ENCODE data around the gene PGBD5. TPM values are rescaled to one million over a fixed set of nuclear protein-coding genes. Genes with fewer than 3 reads are reported as not detected.

The PGBD5 gene
- total and polyA plus RNA-seq, 2 of the 13 experiments (the other 11 are each of a cell fraction or from before 2014, with no cell fraction given): 0.04 to 0.13 TPM

GRCh38 chr1:230384380-230385157 is 41.6 kb downstream of the PGBD5 start:
- BruUV-seq (replicated peaks): no TSS peak
- DNase-seq (ENCODE audit: low spot score) (no peak), FAIRE-seq (no peak), ATAC-seq (no peak)
- no peaks in the 10 kb centered on the region for H3K79me2 ChIP-seq (ENCODE audit: insufficient read depth, low read length)
- peaks cover 21% of the 10 kb centered on the region for H3K4me1 ChIP-seq (ENCODE audit: insufficient read depth, low read length)
- H4K20me1 ChIP-seq (ENCODE audit: insufficient read depth, low read length): no peaks in the 10 kb centered on the region
- intact Hi-C loops (cut with micrococcal nuclease; ENCODE audit: unreplicated experiment): no loop called here
- no peak overlapping the region for H3K4me2 ChIP-seq (ENCODE audit: low read depth, low read length)
- no peak overlapping the region for H3K4me3 ChIP-seq (replicated peaks in 1 of 3; ENCODE audit: insufficient read depth in 1 of 3, low read depth in 2 of 3, low read length in 3 of 3)
- peak; percentile 53 for TF ChIP-seq ZNF629 (CRISPR knock-in tag; conservative IDR thresholded peaks at IDR 0.05)
- TF ChIP-seq JUN (CRISPR knock-in tag; IDR thresholded peaks at IDR 0.05): no peak
- no peak for TF ChIP-seq PAX8 (CRISPR knock-in tag; IDR thresholded peaks at IDR 0.05; ENCODE audit: borderline replicate concordance)
- TF ChIP-seq PAXIP1 (CRISPR knock-in tag; conservative IDR thresholded peaks at IDR 0.05): no peak
- TF ChIP-seq IRX3 (CRISPR knock-in tag; IDR thresholded peaks at IDR 0.05; ENCODE audit: borderline replicate concordance, low read depth): no peak
- TF ChIP-seq KDM1A (CRISPR knock-in tag; IDR thresholded peaks at IDR 0.05): no peak
- no peak for TF ChIP-seq ZNF275 (CRISPR knock-in tag; IDR thresholded peaks at IDR 0.05; ENCODE audit: borderline replicate concordance)
- no peak for TF ChIP-seq CBX2 (IDR thresholded peaks at IDR 0.05; ENCODE audit: low read depth, low read length)
- TF ChIP-seq CBX2 (CRISPR knock-in tag; IDR thresholded peaks at IDR 0.05; ENCODE audit: low read depth): no peak
- 64% methylated on average over 17 of the region's 17 CpGs for WGBS (ENCODE audit: low lambda C conversion rate)
- H3K9ac ChIP-seq (ENCODE audit: insufficient read depth, low read depth, low read length): no peak overlapping the region
- ChIA-PET CTCF (ENCODE audit: low intra/inter-chr PET ratio, low total read pairs) (no interaction called here), POLR2A (no interaction called here)
- no peak overlapping the region for H2AFZ ChIP-seq (ENCODE audit: low read length)
- in situ Hi-C loops (cut with HindIII; ENCODE audit: extremely low pct_ligation_motif_present, low pct_unique_long_range_greater_than_20kb): no loop called here
- H3K27ac ChIP-seq (ENCODE audit: extremely low read length, insufficient read depth, low read length): no peak overlapping the region
- peaks cover 7% of the 10 kb centered on the region for H3K9me3 ChIP-seq (ENCODE audit: low read length)
- no peaks in the 10 kb centered on the region for H3K36me3 ChIP-seq (replicated peaks in 1 of 2; ENCODE audit: control insufficient read depth in 1 of 2, insufficient read depth in 2 of 2, low read length in 2 of 2)
- H3K27me3 ChIP-seq (ENCODE audit: control insufficient read depth in 1 of 2, insufficient read depth in 2 of 2, low read length in 2 of 2): no peaks in the 10 kb centered on the region
